DMS53 treated with DMSO at 0.1 percent for 48 hours (cell line): ENCODE data around the gene FGFRL1.
"Not testable (repeated sequence)": the region's sequence is repeated elsewhere in the genome, so short reads cannot be mapped to it uniquely, and the experiment has no call there.

Source experiments
- DNase-seq: peaks from one replicate; lab custom pipeline; 2025; ENCODE audit not compliant: unreplicated experiment; lab: John Stamatoyannopoulos, UW

Gene FGFRL1

DNA sequence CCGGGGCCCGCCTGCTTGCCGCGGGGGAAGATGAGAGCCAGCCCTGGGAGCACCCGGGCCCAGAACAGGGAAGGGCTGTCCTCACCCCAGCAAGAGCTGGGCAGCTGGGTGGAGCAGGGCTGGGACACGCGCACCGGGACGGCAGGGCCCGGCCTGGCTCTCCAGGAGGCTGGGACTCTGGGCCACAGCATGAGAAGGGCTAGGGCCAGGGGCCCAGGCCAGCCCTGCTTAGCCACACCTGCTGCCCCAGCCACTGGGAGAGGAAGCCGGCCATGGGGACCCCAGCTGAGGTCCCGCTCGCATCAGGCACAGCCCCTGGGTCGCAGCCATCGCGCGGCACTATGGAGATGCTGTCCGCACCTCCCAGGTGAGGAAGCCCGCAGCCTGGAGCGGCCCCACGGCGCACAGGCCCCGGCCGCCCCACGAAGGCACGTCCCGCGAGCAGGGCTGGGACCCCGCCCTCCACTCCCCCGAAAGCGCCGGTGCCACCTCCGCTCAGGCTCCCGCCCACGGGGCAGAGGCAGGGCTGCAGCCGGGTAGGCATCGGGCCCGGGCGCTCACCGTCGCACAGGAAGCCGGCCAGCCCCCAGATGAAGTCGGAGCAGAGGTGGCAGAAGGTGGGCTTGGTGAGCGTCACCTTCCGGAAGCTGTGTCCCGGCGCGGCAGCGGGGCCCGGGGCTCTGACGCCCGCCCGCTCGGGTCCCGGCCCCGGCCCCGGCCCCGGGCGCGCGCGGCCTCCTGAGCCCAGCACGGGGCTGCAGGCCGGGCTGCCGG lies 38.6 kb upstream of the FGFRL1 start:
- DNase-seq: no peak

DNA sequence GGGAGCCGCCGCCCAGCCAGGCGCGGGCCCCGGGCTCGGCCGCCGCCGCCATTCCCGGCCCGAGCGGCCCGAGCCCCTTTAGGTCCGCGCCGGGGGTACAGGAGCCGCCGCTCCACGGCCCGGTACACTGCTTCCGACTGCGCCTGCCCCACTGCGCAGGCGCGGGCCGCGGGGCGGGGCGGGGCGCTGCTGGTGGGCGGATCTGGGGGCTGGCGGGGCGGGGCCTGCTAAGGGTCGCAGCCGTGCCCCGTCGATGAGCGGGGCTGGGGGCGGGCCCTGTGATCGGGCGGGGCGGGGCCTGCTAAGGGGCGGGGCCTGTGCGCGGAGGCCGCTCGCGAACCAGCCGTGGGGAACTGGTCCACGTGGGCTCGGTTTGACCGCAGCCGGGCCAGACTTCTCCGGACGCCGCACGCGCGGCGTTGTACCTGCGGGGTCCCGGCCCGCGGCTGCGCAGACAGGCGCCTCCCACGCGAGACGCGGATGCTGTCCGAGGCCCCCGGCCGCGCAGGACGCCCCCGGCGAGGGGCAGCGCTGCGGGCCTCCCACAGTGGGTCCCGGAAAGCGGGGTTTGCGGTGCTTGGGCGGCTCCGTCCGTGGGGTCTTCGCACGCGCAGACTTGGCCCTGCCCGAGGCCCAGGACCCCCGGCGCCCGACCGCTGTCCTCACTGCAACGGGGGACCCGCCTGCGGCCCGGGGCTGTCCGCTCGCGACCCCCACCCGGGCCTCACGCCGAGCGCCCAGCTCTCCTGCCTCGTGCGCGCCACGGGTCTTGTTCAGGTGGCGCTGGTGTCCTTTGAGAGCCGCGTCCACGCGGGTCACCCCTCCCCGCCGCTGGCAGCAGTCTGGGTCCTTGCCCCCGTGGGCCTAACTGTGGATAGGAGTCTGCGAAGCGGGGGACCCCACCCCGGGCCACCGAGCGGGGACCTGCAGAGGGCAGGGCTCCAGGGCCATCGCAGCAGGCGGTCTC lies 37.7 kb upstream of the FGFRL1 start, which contains the start of gene DGKQ:
Gene DGKQ, minus strand, starts transcription at position 139 of the 967 bp plus-strand sequence. Its CDS starts 87 bp downstream, at position 52.
- DNase-seq: peak; percentile 37

DNA sequence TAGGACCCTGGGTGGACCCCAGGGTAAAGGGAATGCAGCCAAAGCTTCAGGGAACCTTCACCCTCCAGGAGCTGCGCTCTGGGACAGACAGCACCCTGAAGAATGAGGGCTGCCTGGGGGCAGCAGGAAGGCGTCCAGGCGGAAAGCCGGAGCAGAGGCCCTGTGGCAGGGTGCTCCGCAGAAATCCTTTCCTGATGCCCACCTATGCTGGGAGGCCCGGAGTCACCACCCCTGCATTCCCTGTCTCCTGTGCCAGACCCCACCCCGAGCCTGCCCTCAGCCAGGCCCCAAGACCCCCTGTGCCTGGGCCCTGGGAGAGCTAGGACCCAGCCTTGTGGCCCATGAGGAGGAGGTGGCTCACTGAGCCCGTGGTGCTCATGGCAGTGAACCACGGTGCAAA lies 36.8 kb upstream of the FGFRL1 start:
- DNase-seq: no peak

DNA sequence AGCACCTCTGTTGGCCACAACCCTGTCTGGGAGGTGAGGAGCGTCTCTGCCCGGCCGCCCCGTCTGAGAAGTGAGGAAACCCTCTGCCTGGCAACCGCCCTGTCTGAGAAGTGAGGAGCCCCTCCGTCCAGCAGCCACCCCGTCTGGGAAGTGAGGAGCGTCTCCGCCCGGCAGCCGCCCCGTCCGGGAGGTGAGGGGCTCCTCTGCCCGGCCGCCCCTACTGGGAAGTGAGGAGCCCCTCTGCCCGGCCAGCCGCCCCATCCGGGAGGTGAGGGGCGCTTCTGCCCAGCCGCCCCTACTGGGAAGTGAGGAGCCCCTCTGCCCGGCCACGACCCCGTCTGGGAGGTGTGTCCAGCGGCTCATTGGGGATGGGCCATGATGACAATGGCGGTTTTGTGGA lies 35.4 kb upstream of the FGFRL1 start:
- not testable (repeated sequence) for DNase-seq

DNA sequence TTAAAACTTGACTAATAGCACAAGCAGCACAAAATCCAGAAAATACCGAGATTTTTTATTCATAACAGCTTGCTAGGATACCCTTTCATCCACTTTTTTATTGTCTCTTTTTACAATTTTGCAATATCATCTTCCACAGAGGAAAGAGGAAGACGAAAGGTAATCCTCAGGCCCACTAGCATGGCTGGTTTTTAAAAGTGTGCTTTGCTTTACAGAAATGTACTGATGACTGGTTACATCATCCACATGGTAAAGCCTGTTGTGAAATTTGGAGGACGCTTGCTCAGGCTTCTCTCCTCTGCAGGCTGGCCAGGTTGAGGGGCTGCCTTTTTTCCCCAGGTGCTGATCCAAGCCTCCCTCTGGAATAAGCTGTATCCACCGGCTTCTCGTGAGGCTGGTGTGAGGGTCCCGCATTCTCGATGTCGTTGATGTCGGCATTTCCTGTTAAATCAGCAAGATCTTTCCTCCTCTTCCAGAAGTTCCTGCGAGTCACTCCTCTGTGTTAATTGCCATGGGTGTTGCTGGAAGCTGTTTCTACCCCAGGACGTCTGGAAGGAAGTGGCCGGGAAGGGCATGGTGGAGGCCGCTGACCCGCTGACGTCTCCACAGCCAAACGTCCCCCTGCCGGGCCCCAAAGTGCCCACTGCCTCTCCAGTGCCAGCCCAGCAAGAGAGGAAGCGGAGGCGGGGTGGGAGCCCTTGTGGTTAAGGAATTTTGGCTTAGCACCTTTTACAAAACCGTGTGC lies 32.3 kb upstream of the FGFRL1 start:
- DNase-seq: no peak

DNA sequence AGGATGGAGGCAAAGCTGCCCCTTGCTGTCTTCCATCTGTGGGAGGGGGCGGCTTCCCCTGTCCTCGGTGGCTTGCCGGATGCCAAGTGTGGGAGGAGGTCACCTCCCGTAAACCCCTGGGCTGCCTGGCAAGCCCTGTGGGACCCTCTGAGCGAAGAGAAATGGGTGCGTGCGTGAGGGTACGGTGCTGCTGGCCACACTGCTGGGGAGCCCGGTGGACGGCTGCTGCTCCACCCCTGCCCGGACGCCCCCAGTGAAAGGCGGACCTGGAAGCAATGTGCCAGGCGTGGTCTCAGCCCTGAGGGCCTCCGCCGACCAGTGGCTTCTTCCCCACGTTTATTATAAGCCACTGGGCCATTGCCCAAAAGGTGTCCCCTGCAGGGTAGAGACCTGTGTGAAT lies 29.1 kb upstream of the FGFRL1 start:
- no peak for DNase-seq

DNA sequence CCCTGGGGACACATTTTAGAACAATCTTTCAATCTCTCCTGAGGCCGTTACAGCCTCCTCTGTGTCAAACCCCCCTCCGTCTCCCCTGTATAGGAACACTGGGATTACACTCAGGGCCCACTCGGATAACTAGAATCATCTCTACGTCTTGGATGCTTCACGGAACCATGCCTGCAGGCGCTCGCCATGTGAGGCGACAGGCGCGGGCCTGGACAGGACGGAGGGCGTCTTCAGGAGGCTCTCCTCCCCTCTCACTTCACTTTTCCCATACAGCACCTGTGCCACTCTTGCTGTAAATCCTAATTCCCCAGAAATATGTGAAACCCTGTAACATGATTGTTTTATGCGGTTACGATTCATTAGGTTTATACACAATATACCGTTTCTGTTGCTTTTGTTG lies 28.6 kb upstream of the FGFRL1 start:
- DNase-seq: no peak

DNA sequence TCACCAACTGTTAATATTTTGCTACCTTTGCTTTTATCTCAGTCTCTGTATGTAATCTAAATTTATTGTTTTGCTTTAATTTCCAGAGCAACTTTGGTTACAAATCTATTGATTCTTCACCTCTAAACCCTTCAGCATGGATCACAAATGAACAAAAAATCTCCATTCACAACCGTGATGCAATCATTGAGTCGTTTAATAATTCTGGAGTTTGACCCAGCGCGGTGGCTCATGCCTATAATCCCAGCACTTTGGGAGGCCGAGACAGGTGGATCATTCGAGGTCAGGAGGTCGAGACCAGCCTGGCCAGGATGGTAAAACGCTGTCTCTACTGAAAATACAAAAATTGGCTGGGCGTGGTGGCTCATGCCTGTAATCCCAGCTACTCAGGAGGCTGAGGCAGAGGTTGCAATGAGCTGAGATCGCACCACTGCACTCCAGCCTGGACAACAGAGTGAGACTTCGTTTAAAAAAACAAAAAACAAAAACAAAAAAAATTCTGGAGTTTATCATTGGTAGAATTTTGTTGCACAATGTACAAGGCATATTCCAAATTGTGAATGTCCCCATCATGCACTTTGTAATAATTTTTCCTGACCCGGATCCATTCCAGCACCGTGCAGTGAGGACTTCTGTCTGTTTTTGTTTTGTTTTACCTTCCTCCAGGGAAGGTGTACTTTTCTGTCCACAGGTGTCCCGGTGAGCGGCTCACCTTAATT lies 26.9 kb upstream of the FGFRL1 start:
- DNase-seq: no peak

DNA sequence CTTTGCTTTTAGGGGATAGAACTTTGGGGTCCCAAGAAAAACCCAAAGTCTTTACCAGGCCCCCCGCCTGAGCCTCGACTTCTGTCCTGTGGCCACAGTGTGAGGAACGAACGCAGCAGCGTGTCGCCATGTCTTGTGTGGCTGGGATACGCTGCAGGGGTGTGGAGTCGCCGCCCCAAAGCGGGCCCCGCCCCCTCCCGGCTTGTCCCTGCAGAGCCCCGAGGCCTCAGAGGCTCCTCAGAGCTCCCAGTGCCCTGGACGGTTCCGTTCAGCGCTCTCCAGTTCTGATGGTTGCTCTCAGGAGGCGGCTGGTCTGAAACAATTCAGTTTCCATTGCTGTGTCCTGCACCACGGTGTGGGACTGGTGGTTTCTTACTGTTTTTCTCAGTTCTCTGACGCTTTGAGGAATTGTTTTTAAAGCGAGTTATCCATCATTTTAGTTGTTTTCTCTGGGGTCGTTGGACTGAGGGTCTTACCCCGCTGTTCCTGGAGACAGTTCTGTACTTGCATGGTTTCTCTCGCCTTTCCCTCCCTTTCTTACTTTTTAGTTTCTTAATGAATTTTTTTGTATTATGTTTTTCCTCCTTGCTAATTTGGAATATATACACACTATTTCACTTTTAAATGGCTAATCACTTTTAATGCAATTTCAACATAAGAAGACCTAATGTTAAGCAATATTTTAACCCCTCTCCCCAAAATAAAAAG lies 26.1 kb upstream of the FGFRL1 start:
- DNase-seq: peak; percentile 52

DNA sequence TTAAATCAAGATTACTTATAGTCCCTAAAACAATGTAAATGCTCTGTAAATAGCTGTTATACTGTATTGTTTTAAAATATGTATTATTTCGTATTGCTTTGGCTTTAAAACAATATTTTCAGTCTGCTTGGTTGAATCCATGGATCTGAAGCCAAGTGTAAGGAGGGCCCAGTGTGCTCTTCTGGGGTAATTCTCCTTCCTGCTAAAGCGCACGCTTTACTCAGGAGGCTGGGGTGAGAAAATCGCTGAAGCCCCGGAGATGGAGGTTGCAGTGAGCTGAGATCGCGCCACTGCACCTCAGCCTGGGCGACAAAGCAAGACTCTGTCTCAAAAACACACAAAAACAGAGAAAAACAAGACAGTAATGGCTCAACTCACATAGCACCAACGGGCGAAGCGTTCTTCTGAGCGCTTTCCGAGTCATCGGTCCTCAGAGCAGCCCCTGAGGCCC lies 25.0 kb upstream of the FGFRL1 start:
- DNase-seq: peak; percentile 67

DNA sequence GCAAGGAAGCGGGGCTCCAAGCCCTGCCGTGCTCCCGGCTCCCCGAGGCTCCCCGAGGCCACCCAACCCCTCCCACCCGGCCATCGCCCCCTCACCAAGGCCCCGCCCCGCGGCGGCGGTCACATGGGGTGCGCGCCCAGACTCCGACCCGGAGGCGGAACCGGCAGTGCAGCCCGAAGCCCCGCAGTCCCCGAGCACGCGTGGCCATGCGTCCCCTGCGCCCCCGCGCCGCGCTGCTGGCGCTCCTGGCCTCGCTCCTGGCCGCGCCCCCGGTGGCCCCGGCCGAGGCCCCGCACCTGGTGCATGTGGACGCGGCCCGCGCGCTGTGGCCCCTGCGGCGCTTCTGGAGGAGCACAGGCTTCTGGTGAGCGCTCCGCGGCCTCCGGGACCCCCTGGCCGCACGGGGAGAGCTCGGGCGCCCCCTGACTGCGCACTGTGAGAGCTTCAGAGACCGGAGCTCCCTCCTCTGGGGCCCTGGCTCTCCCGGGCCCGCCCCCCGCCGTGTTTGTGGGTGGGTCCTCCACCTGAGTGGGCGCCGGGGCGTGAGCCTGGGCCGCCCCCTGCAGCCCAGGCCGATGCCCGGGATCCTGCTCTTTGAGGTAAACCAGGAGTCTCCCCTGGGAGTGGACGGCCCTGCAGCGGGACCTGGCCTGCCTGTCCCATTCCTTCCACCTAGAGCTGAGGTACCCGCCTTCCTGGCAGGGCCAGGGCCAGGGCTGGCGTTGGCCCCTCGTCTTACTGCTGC lies 24.4 kb upstream of the FGFRL1 start, which contains the start of gene IDUA:
Gene IDUA, plus strand, starts transcription at position 166 of the 745 bp plus-strand sequence. Its CDS starts 41 bp downstream, at position 207.
- peak; percentile 69 for DNase-seq

DNA sequence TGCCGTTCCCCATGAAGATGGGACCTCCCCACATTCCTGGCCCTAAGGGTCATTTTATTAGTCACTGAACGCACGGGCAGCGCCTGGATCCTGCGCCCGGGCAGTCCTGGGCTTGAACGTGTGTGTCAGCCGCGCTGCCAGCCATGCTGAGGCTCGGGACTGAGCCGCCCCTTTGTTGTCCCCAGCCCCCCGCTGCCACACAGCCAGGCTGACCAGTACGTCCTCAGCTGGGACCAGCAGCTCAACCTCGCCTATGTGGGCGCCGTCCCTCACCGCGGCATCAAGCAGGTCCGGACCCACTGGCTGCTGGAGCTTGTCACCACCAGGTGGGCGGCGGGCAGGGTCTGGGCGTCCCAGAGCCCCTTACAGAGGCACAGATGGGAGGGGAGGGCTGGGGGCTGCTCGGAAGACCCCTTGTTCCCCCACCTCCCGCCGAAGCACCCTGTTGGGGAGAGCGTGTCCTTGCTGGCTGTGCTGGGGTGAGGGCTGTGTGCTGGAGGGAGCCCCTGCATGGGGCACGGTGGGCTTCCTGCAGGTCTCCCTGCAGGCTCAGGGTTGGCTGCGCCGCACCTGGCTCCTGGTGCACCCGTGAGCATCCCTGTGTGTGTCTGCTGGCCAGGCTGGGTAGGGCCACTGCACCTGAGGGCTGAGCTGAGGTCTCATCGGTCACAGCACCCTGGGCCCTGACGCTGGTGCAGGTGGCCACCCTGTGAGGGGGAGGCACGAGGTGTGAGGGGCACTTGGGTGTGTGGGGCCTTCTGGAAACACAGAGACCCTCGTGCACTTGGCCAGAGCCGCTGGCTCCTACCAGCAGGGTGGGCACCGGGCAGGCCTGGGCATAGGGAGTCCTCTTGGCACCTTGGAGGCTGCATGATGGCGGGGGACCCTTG lies 23.6 kb upstream of the FGFRL1 start:
- no peak for DNase-seq

DNA sequence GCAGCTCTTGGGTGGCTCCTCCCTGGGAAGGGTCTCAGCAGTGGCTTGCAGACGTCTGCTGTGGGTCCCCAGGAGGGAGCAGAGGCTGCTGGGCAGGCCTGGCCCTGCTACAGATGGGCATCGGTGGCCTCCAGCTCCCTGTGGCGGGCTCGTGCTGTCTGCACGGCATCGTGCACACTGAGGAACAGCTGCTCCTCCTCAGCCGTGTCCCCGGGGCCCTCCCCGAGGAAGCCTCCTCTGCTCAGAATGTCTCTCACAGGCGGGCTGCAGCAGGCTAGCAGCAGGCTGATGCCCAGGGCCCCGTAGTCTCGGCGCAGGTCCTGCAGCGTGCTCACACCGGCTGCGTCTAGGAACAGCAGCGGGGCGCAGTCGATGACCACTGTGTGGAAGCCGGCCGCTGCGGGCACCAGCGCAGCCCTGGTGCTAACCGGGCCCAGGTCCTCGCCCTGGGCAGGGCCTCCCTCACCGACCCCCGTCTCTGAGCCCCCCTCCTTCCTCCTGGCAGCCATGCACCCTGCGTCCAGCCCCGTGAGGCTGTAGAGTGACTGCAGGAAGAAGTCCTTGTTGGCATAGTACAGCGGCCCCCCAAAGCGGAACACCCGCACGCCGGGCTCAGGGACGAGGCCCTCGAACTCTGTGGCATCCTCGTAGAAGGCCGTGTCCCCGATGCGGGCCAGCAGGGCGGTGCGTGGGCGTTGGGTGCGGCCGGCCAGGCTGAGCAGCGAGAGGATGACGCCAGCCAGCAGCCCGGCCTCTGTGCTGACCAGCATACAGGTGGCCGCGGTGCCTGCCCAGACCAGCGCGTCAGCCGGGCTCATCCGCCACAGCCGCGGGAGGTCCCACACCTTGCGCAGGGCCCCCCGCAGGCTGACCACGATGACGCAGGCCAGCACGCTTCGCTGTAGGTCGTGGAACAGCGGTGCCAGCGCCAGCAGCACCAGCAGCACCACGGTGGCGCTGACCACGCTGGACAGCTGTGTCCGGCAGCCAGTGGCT lies 22.4 kb upstream of the FGFRL1 start:
- no peak for DNase-seq

DNA sequence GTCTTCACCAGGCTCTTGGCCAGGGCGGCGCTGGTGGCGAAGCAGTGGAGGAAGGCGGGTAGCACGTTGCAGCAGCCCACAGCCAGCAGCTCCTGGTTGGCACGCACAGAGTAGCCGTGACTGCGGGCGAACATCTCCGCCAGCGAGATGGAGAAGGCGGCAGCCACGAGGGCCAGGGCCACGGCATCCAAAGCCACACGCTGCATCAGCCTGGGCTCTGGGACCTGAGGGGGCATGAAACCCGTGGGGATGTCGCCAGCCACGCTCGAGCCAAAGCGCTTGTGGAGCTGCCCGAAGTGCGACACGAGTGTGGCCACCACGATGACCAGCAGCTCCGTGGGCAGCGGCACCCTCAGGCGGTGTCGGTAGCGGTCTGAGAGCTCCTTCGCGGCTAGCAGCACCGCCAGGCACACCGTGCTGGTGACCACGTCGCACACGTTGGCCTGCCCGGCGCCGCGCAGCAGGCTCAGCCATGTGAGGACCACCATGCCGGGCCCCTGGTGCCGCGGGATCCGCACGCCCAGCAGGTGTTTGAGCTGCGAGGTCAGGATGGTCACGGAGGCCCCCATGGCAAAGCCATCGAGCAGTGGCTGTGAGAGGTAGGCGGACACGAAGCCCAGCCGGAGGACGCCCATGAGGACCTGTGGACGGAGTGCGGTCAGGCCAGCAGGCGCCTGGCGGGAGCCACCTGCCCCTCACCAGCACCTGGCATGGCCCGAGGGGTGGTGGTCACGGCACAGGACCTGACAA lies 21.5 kb upstream of the FGFRL1 start:
- DNase-seq: no peak

DNA sequence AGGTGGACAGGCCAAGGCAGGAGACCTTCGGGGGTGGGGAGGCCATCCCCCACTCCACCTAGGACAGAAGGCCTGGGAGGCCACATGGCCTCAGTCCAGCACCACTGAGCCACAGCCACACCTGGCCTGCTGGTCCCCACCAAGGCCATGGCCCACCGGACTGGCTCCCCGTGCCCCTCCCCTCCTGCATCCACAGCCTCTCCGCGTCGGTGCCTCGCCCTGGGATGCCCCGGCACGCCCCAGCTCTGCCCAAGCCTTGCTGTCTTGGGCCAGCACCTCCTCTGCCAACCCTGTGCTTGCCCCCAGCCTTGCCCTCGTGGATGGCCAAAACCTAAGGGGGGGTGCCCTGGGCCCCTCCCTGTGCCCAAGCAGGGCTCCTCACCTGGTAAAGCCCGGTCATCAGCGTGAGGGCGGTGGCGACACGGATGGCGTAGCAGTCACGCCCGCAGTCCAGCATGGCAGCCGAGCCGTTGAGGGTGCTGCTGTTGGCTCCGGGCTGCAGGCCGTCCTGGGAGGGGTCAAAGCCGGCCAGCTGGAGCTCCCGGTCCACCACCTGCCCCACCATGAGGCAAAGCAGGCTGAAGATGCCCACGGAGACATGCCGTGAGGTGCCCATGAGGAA lies 20.6 kb upstream of the FGFRL1 start:
- no peak for DNase-seq
